MM.1S (cell line): ENCODE results near the gene GTPBP4.

Experiments
- CTCF ChIP-seq: fragments of 300-600 bp; sonication (generic); IDR thresholded peaks from 2 replicates; pipeline ENCODE4 v1.5.1; 2016; ENCODE audit warnings: antibody characterized with exemption, low read length, mixed read lengths
- EZH2 ChIP-seq: fragments of 300-600 bp; sonication (generic); optimal IDR thresholded peaks from 2 replicates; pipeline ENCODE3; 2017; ENCODE audit warnings: low read depth, mild to moderate bottlenecking, antibody characterized with exemption, low read length, mixed read lengths

- TF ChIP-seq CTCF (no peak), EZH2 (no peak)
Observed at GRCh38 chr10:996031-996430, 7.8 kb downstream of the GTPBP4 start.
